GM18517 (cell line): ENCODE data around the gene ADARB2.

Experiments
- ATAC-seq: cut with Tn5 transposase; IDR thresholded peaks from one replicate; pipeline ENCODE4 v1.9.1; 2021; ENCODE audit warnings: mild to moderate bottlenecking, moderate library complexity; ENCODE audit not compliant: unreplicated experiment

Gene ADARB2

DNA sequence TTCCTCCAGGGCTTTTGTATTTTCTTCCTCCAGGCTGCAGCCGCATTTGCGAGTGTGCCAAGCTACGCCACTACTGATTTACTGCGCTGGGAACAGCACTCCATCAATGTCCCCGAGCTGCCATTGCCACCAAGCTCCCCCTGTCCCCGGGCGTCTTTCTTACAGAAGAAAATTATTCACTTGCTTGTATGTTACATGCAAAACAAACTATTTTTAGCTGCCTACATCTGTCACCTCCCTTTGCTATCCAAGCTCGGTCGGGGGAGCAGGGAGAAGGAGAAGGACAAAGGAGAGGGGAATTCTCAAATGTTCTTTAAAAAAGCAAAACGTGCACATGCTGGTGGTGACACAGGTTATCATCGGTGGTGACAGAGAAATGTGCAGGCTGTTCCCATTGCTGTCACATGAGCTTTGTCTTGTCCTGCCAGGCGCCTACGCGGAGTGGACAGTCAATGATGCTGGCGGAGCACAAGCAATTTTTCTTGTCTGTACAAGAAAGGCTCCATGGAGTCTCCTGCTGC is 93.1 kb downstream of the ADARB2 start:
- no peak for ATAC-seq

GRCh38 chr10:1643908-1644179 is 93.5 kb downstream of the ADARB2 start:
- no peak for ATAC-seq

GRCh38 chr10:1643161-1643907 is 94.0 kb downstream of the ADARB2 start:
- no peak for ATAC-seq

- no peak for ATAC-seq
Measured at GRCh38 chr10:1642600-1643160, 94.6 kb downstream of the ADARB2 start.

- no peak for ATAC-seq
Measured at GRCh38 chr10:1641402-1641801, 95.9 kb downstream of the ADARB2 start.

- ATAC-seq: no peak
Measured at GRCh38 chr10:1638889-1639419, 98.4 kb downstream of the ADARB2 start.

GRCh38 chr10:1635340-1635739 is 102.0 kb downstream of the ADARB2 start:
- ATAC-seq: no peak

DNA sequence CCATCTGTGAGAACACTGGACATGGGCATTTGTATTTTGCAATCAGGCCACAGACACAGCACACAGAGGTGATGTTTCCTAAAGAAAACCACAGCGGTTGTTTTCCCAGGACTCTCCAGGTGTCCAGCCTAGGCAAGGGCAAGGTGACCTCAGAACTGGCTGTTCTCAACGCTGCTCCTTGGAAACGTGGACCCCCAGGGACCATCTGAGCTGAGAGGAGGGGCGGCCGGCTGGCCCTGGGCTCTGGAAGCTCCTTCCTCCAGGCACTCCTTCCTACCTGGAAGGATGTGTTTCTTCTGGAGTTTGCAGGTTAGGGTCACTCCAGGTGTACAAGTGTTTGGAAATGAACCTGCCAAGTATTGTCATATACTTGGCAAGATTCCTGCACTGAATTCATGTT is 103.1 kb downstream of the ADARB2 start:
- no peak for ATAC-seq

DNA sequence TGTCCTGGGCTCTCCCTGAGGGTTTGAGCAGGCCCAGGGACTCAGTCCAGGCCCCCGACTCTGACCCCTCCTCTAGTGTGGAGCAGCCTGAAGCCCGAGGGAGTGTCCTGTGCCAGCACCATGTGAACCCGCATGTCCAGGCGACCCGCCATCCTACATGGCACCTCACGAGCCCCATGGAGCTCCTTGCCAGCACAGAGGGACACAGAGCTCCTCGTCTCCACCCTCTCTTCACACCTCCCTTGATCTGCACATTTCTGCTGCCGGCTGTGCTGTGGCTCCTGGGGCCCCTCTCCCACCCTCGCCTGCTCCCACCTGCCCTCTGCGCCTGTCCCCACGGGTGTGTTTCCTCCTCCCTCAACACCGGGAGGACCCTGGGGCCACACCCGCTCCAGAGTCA is 103.5 kb downstream of the ADARB2 start:
- ATAC-seq: no peak

DNA sequence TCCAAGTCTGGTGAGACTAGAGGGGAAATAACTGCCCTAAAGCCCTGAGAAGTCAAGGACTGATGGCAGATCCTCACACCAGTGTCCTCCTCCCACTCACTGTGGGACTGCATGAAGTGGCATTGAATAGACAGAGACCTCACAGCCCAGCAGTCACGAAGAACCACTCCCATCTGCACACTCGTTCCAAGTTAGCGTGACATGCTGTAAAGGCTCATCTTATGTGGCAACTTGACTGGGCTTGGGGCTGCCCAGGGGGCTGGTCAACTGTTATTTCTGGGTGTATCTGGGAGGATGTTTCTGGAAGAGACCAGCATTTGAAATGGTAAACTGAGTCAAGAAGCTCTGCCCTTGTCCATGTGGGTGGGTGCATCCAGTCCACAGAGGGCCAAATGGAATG is 104.7 kb downstream of the ADARB2 start:
- ATAC-seq: no peak

- ATAC-seq: no peak
Measured at GRCh38 chr10:1632141-1632540, 105.2 kb downstream of the ADARB2 start.

GRCh38 chr10:1631282-1631681 is 106.0 kb downstream of the ADARB2 start:
- no peak for ATAC-seq

DNA sequence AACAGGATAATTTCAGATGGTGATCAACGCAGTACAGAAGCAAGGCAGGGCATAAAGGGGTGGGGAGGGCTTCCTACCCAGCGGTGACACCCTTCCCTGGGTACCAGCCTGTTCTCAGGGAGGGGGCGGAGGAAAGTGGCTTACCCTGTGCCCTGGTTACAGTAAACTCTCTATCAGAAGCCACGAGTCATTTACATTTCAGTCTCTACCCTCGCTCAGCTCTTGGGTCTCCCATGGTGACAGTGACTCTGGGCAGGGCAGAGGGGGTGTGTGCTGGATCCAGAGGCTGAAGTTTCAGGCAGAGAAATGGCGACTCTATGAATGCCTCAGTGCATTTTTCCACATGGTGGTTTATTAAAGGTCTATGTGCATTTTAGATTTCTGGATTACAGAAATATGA is 107.0 kb downstream of the ADARB2 start:
- ATAC-seq: no peak

DNA sequence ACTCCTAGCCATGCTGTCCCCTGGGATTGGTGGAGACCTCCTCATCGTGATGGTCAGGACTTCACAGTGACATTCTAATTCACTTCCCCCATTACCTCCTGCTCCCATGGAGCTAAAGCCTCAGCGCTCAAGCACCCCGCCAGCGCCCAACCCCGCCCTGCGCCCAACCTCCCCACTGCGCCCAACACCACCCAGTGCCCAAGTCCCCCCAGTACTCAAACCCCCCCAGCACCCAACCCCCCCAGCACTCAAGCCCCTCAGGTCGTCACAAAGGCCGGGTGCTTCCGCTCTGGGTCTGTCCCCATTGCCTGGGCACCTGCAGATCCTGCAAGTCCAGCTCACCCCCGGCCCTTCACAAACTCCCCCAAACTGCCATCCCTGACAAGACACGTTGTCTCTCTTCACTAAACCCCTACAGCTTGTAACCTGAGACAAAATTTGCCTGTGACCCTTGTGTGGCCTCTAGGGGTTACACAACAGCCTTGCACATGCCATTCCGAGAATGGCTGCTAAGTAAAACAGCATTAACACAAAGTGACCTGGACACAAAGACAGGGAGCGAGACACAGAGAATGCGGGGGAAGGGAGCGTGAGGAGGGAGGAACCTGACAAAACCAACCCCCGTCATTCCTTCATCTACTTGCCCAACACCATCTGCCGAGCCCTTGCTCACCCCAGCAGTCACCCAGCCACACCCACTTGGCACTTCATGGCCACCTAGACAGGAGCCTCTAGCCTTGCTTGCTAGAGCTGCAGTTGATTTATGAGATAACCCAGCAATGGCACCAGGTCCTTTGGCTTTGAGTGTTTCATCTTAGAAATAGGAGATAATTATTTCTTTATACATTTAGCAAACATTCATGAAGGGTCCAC is 107.8 kb downstream of the ADARB2 start:
- no peak for ATAC-seq

DNA sequence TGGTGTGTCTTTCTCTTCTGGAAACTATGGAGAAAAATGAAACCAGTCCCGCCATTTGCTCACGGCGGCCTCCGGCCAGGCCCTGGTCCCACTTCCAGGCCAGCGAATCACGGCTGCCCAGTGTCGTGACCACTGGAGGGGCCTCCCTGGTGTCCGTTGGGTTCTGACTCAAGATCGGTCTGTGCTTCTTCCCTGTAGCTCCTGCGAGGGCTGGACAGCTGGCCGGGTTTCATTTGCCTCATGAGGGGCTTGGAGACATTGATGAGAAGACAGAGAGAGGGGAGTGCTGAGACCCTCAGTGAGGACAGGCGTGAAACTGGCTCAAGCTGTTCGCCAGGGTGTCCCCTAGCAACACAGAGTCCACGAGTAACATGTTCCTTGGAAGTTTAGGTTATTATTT is 108.6 kb downstream of the ADARB2 start:
- no peak for ATAC-seq

DNA sequence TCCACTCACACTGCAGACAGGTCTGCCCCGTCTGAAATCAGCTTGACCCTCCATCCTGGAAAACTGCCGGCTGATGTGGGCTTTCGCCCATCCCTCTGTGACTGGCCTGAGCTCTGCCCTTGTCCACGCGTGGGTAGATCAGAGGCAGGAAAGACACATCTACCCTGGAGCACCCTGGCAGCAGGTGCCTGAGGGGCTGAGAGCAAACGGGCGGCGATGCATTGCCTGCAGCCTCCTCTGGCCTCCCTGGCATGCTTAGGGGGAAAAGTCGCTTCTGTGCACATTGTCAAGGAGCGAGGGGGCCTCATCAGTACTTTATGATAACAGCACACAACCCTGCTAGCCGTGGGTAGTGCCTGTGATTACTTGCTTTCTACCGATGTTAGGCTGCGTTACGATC is 109.4 kb downstream of the ADARB2 start:
- no peak for ATAC-seq

- no peak for ATAC-seq
Measured at GRCh38 chr10:1626835-1627234, 110.5 kb downstream of the ADARB2 start.

DNA sequence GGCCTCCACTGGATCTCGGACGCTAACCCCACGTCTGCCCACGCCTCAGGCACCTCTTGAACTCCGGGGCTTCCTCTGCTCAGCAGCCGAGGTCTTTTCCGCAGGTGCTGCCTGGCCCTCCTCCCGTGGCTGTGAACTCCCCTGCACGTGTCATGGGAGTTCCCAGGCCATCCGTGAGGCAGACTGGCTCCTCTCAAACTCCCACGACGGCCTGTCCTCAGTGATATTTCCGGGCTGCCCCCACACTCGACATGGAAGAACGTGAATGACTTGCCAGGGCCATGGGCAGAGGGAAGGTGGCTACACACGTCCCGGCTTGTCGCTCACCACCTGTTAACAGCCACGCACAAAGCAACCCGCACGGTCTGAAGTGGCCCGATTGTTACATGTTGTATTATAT is 110.9 kb downstream of the ADARB2 start:
- ATAC-seq: no peak

GRCh38 chr10:1625731-1626130 is 111.6 kb downstream of the ADARB2 start:
- ATAC-seq: no peak

DNA sequence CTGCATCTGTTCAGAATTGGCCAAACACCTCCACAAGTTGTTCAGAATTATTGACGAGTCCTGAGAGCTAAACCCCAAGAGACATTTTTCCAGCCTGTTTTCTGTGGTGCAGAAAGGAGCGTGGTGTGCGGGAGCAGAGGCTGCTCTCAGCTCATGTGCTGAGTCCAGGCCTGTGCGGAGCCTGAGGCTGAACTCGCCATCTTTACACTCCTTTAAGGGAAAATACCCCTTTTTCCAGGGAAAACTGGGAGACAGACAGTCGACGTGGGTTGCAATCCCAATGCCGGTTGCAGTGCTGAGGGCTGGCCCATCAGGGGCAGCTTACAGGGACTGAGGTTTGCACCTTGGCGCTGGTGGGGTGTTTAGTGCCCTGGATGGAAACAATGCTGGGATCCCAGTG is 112.2 kb downstream of the ADARB2 start:
- ATAC-seq: no peak

- ATAC-seq: no peak
Measured at GRCh38 chr10:1624240-1624639, 113.1 kb downstream of the ADARB2 start.

- no peak for ATAC-seq
Measured at GRCh38 chr10:1620803-1621202, 116.5 kb downstream of the ADARB2 start.
